HL-60/S4 treated with retinoic acid at 250 ng/mL for 4 days and 3 days (cell line): Measurements from ENCODE around the gene SLC44A4.

ENCODE experiments used
- in situ Hi-C: fragments of 300-500 bp; cut with MboI; formaldehyde crosslinking; loops from 2 replicates; pipeline ENCODE4 v1.7.0; 2022; ENCODE audit warnings: low sequenced_read_pairs

Gene SLC44A4

GRCh38 chr6:31901415-31901952, 22.7 kb upstream of the SLC44A4 start:
- in situ Hi-C loops = no loop called here

- in situ Hi-C loops = no loop called here
Observed at GRCh38 chr6:31900917-31901414, 22.2 kb upstream of the SLC44A4 start.

- in situ Hi-C loops = no loop called here
Observed at GRCh38 chr6:31899882-31900722, 21.3 kb upstream of the SLC44A4 start.

- in situ Hi-C loops = no loop called here
Observed at GRCh38 chr6:31899215-31899614, 20.4 kb upstream of the SLC44A4 start.

- in situ Hi-C loops = no loop called here
Observed at GRCh38 chr6:31898383-31899011, 19.7 kb upstream of the SLC44A4 start.

GRCh38 chr6:31897612-31898382, 19.0 kb upstream of the SLC44A4 start, which contains the start of gene EHMT2:
TSS of gene EHMT2 (minus strand) at chr6:31897698. CDS start at chr6:31897677, 21 bp downstream.
- in situ Hi-C loops = no loop called here

GRCh38 chr6:31896856-31897611, 18.2 kb upstream of the SLC44A4 start:
- in situ Hi-C loops = no loop called here

GRCh38 chr6:31896493-31896855, 17.7 kb upstream of the SLC44A4 start:
- in situ Hi-C loops = no loop called here

- in situ Hi-C loops = no loop called here
Observed at GRCh38 chr6:31892821-31893220, 14.0 kb upstream of the SLC44A4 start.

GRCh38 chr6:31889331-31889972, 10.7 kb upstream of the SLC44A4 start:
- in situ Hi-C loops = no loop called here

- in situ Hi-C loops = no loop called here
Observed at GRCh38 chr6:31888276-31889258, 9.8 kb upstream of the SLC44A4 start.

- in situ Hi-C loops = no loop called here
Observed at GRCh38 chr6:31887173-31888007, 8.6 kb upstream of the SLC44A4 start.

- in situ Hi-C loops = no loop called here
Observed at GRCh38 chr6:31886541-31886991, 7.8 kb upstream of the SLC44A4 start.

GRCh38 chr6:31884528-31885035, 5.8 kb upstream of the SLC44A4 start:
- in situ Hi-C loops = no loop called here

- in situ Hi-C loops = no loop called here
Observed at GRCh38 chr6:31883676-31884075, 4.9 kb upstream of the SLC44A4 start.

GRCh38 chr6:31882344-31882743, 3.5 kb upstream of the SLC44A4 start:
- in situ Hi-C loops = no loop called here

- in situ Hi-C loops = no loop called here
Observed at GRCh38 chr6:31881136-31881859, 2.5 kb upstream of the SLC44A4 start.
